Fibroblast of the aortic adventitia (primary cell): Measurements from ENCODE around the gene KLHL26. TPM values are rescaled to one million over a fixed set of nuclear protein-coding genes. Genes with fewer than 3 reads are reported as not detected.

Experiments
- DNase-seq: peaks from one replicate; pipeline ENCODE4 v3.0.0-alpha.2; 2010; ENCODE audit warnings: low read depth
- H3K4me3 ChIP-seq: 2 replicates; pipeline ENCODE4 v1.5.1; 2011; ENCODE audit warnings: low read depth, mild to moderate bottlenecking, control low read depth, low read length, moderate library complexity
- CTCF ChIP-seq: IDR thresholded peaks from 2 replicates; pipeline ENCODE4 v1.5.1; 2011; ENCODE audit warnings: mild to moderate bottlenecking, low read length, control low read depth, inconsistent platforms; ENCODE audit not compliant: insufficient read depth
- total RNA-seq: library from RNA; depleted of rRNA; stranded (reverse); fragments of >200 nt; gene quantifications from 2 replicates; pipeline ENCODE4 v1.2.3, GENCODE V29; 2012; ENCODE audit warnings: low replicate concordance

KLHL26 gene
- total RNA-seq, 1 donor: 3.9 TPM

- no peak overlapping the region for H3K4me3 ChIP-seq
- DNase-seq: peak; percentile 31
- TF ChIP-seq CTCF: no peak
Observed at GRCh38 chr19:18685597-18686190, 48.9 kb downstream of the KLHL26 start.

- no peak for TF ChIP-seq CTCF
- H3K4me3 ChIP-seq: no peak overlapping the region
Observed at GRCh38 chr19:18687740-18688465, 51.1 kb downstream of the KLHL26 start.

GRCh38 chr19:18696023-18696422 is 59.2 kb downstream of the KLHL26 start:
- no peak for TF ChIP-seq CTCF
- H3K4me3 ChIP-seq: no peak overlapping the region
- no peak for DNase-seq

More at GRCh38 chr19:18687740-18688465, 51.1 kb downstream of the KLHL26 start:
- DNase-seq: no peak

- no peak for TF ChIP-seq CTCF
- H3K4me3 ChIP-seq: no peak overlapping the region
- DNase-seq: no peak
Observed at GRCh38 chr19:18697680-18698079, 60.9 kb downstream of the KLHL26 start.

- H3K4me3 ChIP-seq: no peak overlapping the region
- no peak for DNase-seq
- no peak for TF ChIP-seq CTCF
Observed at GRCh38 chr19:18698321-18699167, 61.7 kb downstream of the KLHL26 start.

GRCh38 chr19:18699403-18700054 is 62.7 kb downstream of the KLHL26 start:
- no peak for DNase-seq
- TF ChIP-seq CTCF: no peak
- H3K4me3 ChIP-seq: no peak overlapping the region
